ENCODE measurements around the gene ASCL2. TPM values are rescaled to one million over a fixed set of nuclear protein-coding genes. Genes with fewer than 3 reads are reported as not detected.

Gene ASCL2
- total and polyA plus RNA-seq, 2 of the 4 experiments (the other 2 are of a cell fraction): not detected

GRCh38 chr11:2297623-2298030 is 27.2 kb upstream of the ASCL2 start:
- ChIA-PET CTCF (no interaction called here), POLR2A (ENCODE audit: unreplicated experiment) (no interaction called here)
- no peaks in the 10 kb centered on the region for H3K9me1 ChIP-seq (ENCODE audit: insufficient read depth, low read length)
- H3K56ac ChIP-seq (ENCODE audit: extremely low read depth, insufficient read depth, low read length): no peak overlapping the region
- H3K4ac ChIP-seq (ENCODE audit: low read depth, low read length): no peak overlapping the region
- no peak overlapping the region for H3K4me3 ChIP-seq (ENCODE audit: insufficient read depth, low read depth, low read length)
- no peaks in the 10 kb centered on the region for H3K4me1 ChIP-seq (ENCODE audit: control insufficient read depth, insufficient read depth, low read length)
- H2BK15ac ChIP-seq (ENCODE audit: low read depth, low read length): no peak overlapping the region
- H2AK9ac ChIP-seq (replicated peaks; ENCODE audit: low read depth, low read length, poor library complexity): no peak overlapping the region
- in situ Hi-C loops (cut with MboI; ENCODE audit: low sequenced_read_pairs): no loop called here
- TF ChIP-seq MAZ (IDR thresholded peaks at IDR 0.05; ENCODE audit: borderline replicate concordance, low read depth, low read length) (no peak), RAD21 (IDR thresholded peaks at IDR 0.05; ENCODE audit: low read length) (no peak), FOS (IDR thresholded peaks at IDR 0.05; ENCODE audit: low read depth, low read length) (no peak), RCOR1 (IDR thresholded peaks at IDR 0.05; ENCODE audit: insufficient replicate concordance, low read length) (no peak), POLR2A (IDR thresholded peaks at IDR 0.05; ENCODE audit: low read depth, low read length) (no peak), RFX5 (IDR thresholded peaks at IDR 0.05; ENCODE audit: low read depth, low read length) (no peak), BHLHE40 (IDR thresholded peaks at IDR 0.05; ENCODE audit: low read depth, low read length) (no peak), CEBPB (IDR thresholded peaks at IDR 0.05; ENCODE audit: low read depth, low read length) (no peak)
- no peaks in the 10 kb centered on the region for H3K36me3 ChIP-seq (ENCODE audit: control insufficient read depth, insufficient read depth, low read length)
- BruUV-seq (replicated peaks): no TSS peak
- H3K23ac ChIP-seq (ENCODE audit: low read depth, low read length): no peak overlapping the region
- H3K27me3 ChIP-seq (ENCODE audit: control insufficient read depth, insufficient read depth, low read length): peaks cover 29% of the 10 kb centered on the region
- no peak overlapping the region for H3K27ac ChIP-seq (ENCODE audit: insufficient read depth, low read length)
- no peak for DNase-seq
- H3K9ac ChIP-seq (ENCODE audit: low read depth, low read length): no peak overlapping the region
- H2BK20ac ChIP-seq (ENCODE audit: low read depth, low read length): no peak overlapping the region
- no peak overlapping the region for H3K14ac ChIP-seq (replicated peaks; ENCODE audit: low read depth, low read length)
- H4K91ac ChIP-seq (ENCODE audit: insufficient read depth, low read depth, low read length): no peak overlapping the region
- intact Hi-C loops (cut with micrococcal nuclease): no loop called here
- H2BK120ac ChIP-seq (ENCODE audit: low read depth, low read length): no peak overlapping the region
- H3K79me1 ChIP-seq (ENCODE audit: low read depth in 1 of 2, low read length in 2 of 2): no peaks in the 10 kb centered on the region
- dilution Hi-C loops (cut with HindIII; ENCODE audit: low sequenced_read_pairs, unreplicated experiment): no loop called here
- no peak overlapping the region for H4K5ac ChIP-seq (ENCODE audit: low read depth, low read length)
- no peak overlapping the region for H2AFZ ChIP-seq (replicated peaks; ENCODE audit: low read length, poor library complexity)
- H4K8ac ChIP-seq (ENCODE audit: low read depth in 2 of 2, low read length in 2 of 2): no peak overlapping the region
- no peaks in the 10 kb centered on the region for H4K20me1 ChIP-seq (ENCODE audit: insufficient read depth, low read length)
- no peak overlapping the region for H3K4me2 ChIP-seq (ENCODE audit: low read depth, low read length)
- no peak overlapping the region for H2AK5ac ChIP-seq (ENCODE audit: low read depth, low read length)
- no CpG with 5 or more reads among the region's 1 CpG for WGBS, 2 experiments (ENCODE audit: extremely low coverage in 2 of 2, insufficient read length in 1 of 2)
- H2BK5ac ChIP-seq (ENCODE audit: low read depth, low read length, poor library complexity, severe bottlenecking): no peak overlapping the region
- no peak overlapping the region for H3K18ac ChIP-seq (ENCODE audit: low read depth, low read length)
- ATAC-seq (ENCODE audit: low read depth): no peak
- no peaks in the 10 kb centered on the region for H3K9me3 ChIP-seq (ENCODE audit: control insufficient read depth, insufficient read depth, low read length)

All from IMR-90 (cell line).